Endothelial cell of umbilical vein (primary cell): Measurements from ENCODE around the gene SERPINB2. TPM values are rescaled to one million over a fixed set of nuclear protein-coding genes. Genes with fewer than 3 reads are reported as not detected.

ENCODE experiments used
- BruUV-seq: library from RNA; stranded (reverse); fragments of 400-500 nt; replicated peaks from 2 replicates; lab custom pipeline; 2021; lab: Mats Ljungman, UMichigan
- CTCF ChIA-PET: fragments of 300-600, 350-600 bp; sonication (Branson Sonifier 250); formaldehyde crosslinking; loops from one replicate; lab custom pipeline; 2021; ENCODE audit warnings: antibody characterized with exemption, inconsistent platforms; lab: Charles Lee
- POLR2A ChIA-PET: fragments of 300-600, 350-600 bp; sonication (Branson Sonifier 250); formaldehyde crosslinking; loops from one replicate; lab custom pipeline; 2021; ENCODE audit warnings: antibody characterized with exemption, inconsistent platforms; lab: Charles Lee
- DNase-seq: peaks from one replicate; pipeline ENCODE4 v3.0.0-alpha.2; 2011; ENCODE audit warnings: low read depth, low spot score
- FAIRE-seq: peaks from 2 replicates; lab custom pipeline; 2011; peaks lifted over from hg19 to GRCh38; lab: Jason Lieb, UNC
- H2AFZ ChIP-seq: 2 replicates; pipeline ENCODE4 v1.6.0; 2012; ENCODE audit warnings: low read depth, low read length, control low read depth, inconsistent platforms
- H3K27ac ChIP-seq: 2 replicates; pipeline ENCODE4 v1.5.1; 2011; ENCODE audit warnings: low read depth, mild to moderate bottlenecking, control low read depth, low read length, moderate library complexity; ENCODE audit not compliant: insufficient read depth
- H3K27me3 ChIP-seq, 2 experiments: 2 replicates each; pipeline versions ENCODE4 v1.6.0 to v1.6.1; 2011; ENCODE audit warnings: low read length in 2 of 2, mixed read lengths in 1 of 2; ENCODE audit not compliant: control insufficient read depth in 2 of 2, insufficient read depth in 2 of 2
- H3K36me3 ChIP-seq, 2 experiments: 2 replicates in 1 of 2; 3 replicates in 1 of 2; pipeline ENCODE4 v1.5.1; 2011; ENCODE audit warnings: low read length in 2 of 2, mild to moderate bottlenecking in 1 of 2, moderate library complexity in 1 of 2; ENCODE audit not compliant: control insufficient read depth in 2 of 2, insufficient read depth in 2 of 2; ENCODE audit errors: extremely low read depth in 1 of 2
- H3K4me1 ChIP-seq: 3 replicates; pipeline ENCODE4 v1.5.1; 2011; ENCODE audit warnings: mild to moderate bottlenecking, low read length; ENCODE audit not compliant: control insufficient read depth, insufficient read depth; ENCODE audit errors: extremely low read depth
- H3K4me2 ChIP-seq: 2 replicates; pipeline ENCODE4 v1.6.1; 2011; ENCODE audit warnings: low read length, control low read depth, mixed read lengths; ENCODE audit not compliant: insufficient read depth
- H3K4me3 ChIP-seq, 3 experiments: fragments of 200-600 bp in 1 of 3; sonication (generic), shearing (Covaris generic) in 1 of 3; replicated peaks in 1 of 3; 2 replicates each; pipeline ENCODE4 v1.5.1; 2011 to 2016; ENCODE audit warnings: control low read depth in 3 of 3, low read length in 3 of 3, mild to moderate bottlenecking in 2 of 3, inconsistent platforms in 1 of 3, low read depth in 1 of 3, moderate library complexity in 1 of 3; ENCODE audit not compliant: insufficient read depth in 1 of 3
- H3K79me2 ChIP-seq: 2 replicates; pipeline ENCODE4 v1.6.0; 2012; ENCODE audit warnings: low read length, inconsistent platforms; ENCODE audit not compliant: control insufficient read depth, insufficient read depth
- H3K9ac ChIP-seq: replicated peaks from 2 replicates; pipeline ENCODE3; 2011; ENCODE audit warnings: low read length, control low read depth; ENCODE audit not compliant: insufficient read depth; ENCODE audit errors: extremely low read depth
- H3K9me1 ChIP-seq: replicated peaks from 3 replicates; pipeline ENCODE4 v1.6.0; 2011; ENCODE audit warnings: mild to moderate bottlenecking, low read length; ENCODE audit not compliant: control insufficient read depth, insufficient read depth; ENCODE audit errors: extremely low read depth
- H3K9me3 ChIP-seq: replicated peaks from 2 replicates; pipeline ENCODE4 v1.5.1; 2012; ENCODE audit warnings: low read length, inconsistent platforms; ENCODE audit not compliant: control insufficient read depth, insufficient read depth
- H4K20me1 ChIP-seq: replicated peaks from 2 replicates; pipeline ENCODE3; 2011; ENCODE audit warnings: mild to moderate bottlenecking, low read length; ENCODE audit not compliant: control insufficient read depth, insufficient read depth; ENCODE audit errors: extremely low read depth
- EZH2 ChIP-seq: IDR thresholded peaks from 2 replicates; pipeline ENCODE4 v1.6.1; 2012; ENCODE audit warnings: borderline replicate concordance, low read depth, mild to moderate bottlenecking, moderate library complexity, low read length, inconsistent platforms; ENCODE audit not compliant: severe bottlenecking
- FOS ChIP-seq: IDR thresholded peaks from 2 replicates; pipeline ENCODE4 v1.6.1; 2011; ENCODE audit warnings: mild to moderate bottlenecking, low read length, moderate library complexity, borderline replicate concordance; ENCODE audit not compliant: insufficient read depth
- GATA2 ChIP-seq: IDR thresholded peaks from 2 replicates; pipeline ENCODE4 v1.7.0; 2011; ENCODE audit warnings: low read depth, mild to moderate bottlenecking, moderate library complexity, mixed read lengths, low read length; ENCODE audit not compliant: insufficient read length, insufficient read depth
- JUN ChIP-seq: IDR thresholded peaks from 2 replicates; pipeline ENCODE4 v1.6.1; 2011; ENCODE audit warnings: borderline replicate concordance, low read depth; ENCODE audit not compliant: insufficient read length, insufficient read depth
- MYC ChIP-seq: IDR thresholded peaks from one replicate; pipeline ENCODE4 v1.6.1; 2011; ENCODE audit warnings: mild to moderate bottlenecking, low read depth, low read length
- POLR2A ChIP-seq: IDR thresholded peaks from 2 replicates; pipeline ENCODE4 v1.6.1; 2012; ENCODE audit warnings: low read depth, mild to moderate bottlenecking, control low read depth, low read length
- POLR2AphosphoS5 ChIP-seq: IDR thresholded peaks from 2 replicates; pipeline ENCODE4 v1.6.1; 2012; ENCODE audit warnings: low read depth, mild to moderate bottlenecking, control low read depth, low read length, moderate library complexity; ENCODE audit not compliant: insufficient read depth
- dilution Hi-C: fragments of 300-500 bp; cut with MboI; formaldehyde crosslinking; loops from one replicate; pipeline ENCODE4 v1.15.0; 2019; ENCODE audit warnings: low sequenced_read_pairs; ENCODE audit not compliant: extremely low pct_ligation_motif_present
- intact Hi-C: fragments of 100-400 bp; cut with micrococcal nuclease; formaldehyde crosslinking; loops from one replicate; pipeline ENCODE4 v1.10.0; 2022
- polyA plus RNA-seq, 4 experiments: library from polyadenylated mRNA; depleted of rRNA in 3 of 4; stranded (reverse) in 3 of 4; unstranded in 1 of 4; fragments of >200 nt; gene quantifications; 2 replicates each; pipeline versions ENCODE4 v1.2.1 to v1.2.3, GENCODE V29; 2011 to 2012; ENCODE audit warnings: missing spikeins in 1 of 4
- total RNA-seq: library from RNA; stranded (reverse); gene quantifications from 2 replicates; pipeline ENCODE4 v1.2.3, GENCODE V29; 2021
- TF ChIP-seq, protein P1 (sequence below): IDR thresholded peaks from 2 replicates; pipeline ENCODE4 v1.6.1; 2011; ENCODE audit not compliant: insufficient read depth, insufficient read length
- TF ChIP-seq, protein P2 (sequence below), 2 donors: IDR thresholded peaks; 1 replicate in 1 of 2; 2 replicates in 1 of 2; pipeline ENCODE4 v1.5.1; 2011; ENCODE audit warnings: low read length in 2 of 2, mild to moderate bottlenecking in 2 of 2, moderate library complexity in 2 of 2, control low read depth in 1 of 2, inconsistent platforms in 1 of 2, low read depth in 1 of 2; ENCODE audit not compliant: insufficient read depth in 1 of 2; ENCODE audit errors: extremely low read depth in 1 of 2

SERPINB2 gene
- total and polyA plus RNA-seq, 2 donors (not counting 3 experiments of a cell fraction or from before 2014, with no cell fraction given), result 0.24 to 2.5 TPM

DNA sequence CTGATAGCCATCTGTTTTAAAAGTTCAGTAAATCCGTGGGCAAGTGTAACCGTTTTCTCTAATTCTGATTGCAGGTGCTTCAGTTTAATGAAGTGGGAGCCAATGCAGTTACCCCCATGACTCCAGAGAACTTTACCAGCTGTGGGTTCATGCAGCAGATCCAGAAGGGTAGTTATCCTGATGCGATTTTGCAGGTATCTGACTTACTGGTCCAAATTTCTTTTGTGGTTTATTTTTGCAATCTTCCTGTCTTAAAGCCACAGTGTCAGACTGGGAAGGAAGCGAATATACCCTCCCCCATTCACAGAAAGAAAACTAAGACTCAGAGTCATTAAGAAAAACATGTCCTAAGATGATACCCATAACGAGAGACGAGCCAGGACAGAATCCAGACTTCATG is 7.7 kb downstream of the SERPINB2 start:
- ChIA-PET POLR2A (no interaction called here), CTCF (no interaction called here)
- DNase-seq, result no peak
- Histone ChIP-seq H4K20me1 (no peaks in the 10 kb centered on the region), H3K36me3 (no peaks in the 10 kb centered on the region), H3K27me3 (no peaks in the 10 kb centered on the region), H3K9me3 (no peaks in the 10 kb centered on the region), H2AFZ (no peak overlapping the region), H3K9ac (no peak overlapping the region), H3K79me2 (no peaks in the 10 kb centered on the region), H3K4me1 (no peaks in the 10 kb centered on the region), H3K27ac (no peak overlapping the region), H3K4me3 (no peak overlapping the region), H3K4me2 (no peak overlapping the region), H3K9me1 (no peaks in the 10 kb centered on the region)
- dilution Hi-C loops, result no loop called here
- BruUV-seq, result no TSS peak
- intact Hi-C loops, result no loop called here
- FAIRE-seq, result no peak
- TF ChIP-seq POLR2AphosphoS5 (no peak), FOS (no peak), MYC (no peak), GATA2 (no peak), EZH2 (no peak), JUN (no peak), POLR2A (no peak)
- TF ChIP-seq, protein P1, sequence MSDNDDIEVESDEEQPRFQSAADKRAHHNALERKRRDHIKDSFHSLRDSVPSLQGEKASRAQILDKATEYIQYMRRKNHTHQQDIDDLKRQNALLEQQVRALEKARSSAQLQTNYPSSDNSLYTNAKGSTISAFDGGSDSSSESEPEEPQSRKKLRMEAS, result no peak
- TF ChIP-seq, protein P2, sequence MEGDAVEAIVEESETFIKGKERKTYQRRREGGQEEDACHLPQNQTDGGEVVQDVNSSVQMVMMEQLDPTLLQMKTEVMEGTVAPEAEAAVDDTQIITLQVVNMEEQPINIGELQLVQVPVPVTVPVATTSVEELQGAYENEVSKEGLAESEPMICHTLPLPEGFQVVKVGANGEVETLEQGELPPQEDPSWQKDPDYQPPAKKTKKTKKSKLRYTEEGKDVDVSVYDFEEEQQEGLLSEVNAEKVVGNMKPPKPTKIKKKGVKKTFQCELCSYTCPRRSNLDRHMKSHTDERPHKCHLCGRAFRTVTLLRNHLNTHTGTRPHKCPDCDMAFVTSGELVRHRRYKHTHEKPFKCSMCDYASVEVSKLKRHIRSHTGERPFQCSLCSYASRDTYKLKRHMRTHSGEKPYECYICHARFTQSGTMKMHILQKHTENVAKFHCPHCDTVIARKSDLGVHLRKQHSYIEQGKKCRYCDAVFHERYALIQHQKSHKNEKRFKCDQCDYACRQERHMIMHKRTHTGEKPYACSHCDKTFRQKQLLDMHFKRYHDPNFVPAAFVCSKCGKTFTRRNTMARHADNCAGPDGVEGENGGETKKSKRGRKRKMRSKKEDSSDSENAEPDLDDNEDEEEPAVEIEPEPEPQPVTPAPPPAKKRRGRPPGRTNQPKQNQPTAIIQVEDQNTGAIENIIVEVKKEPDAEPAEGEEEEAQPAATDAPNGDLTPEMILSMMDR (IDR thresholded peaks at IDR 0.05; ENCODE audit: extremely low read depth in 1 of 2, insufficient read depth in 1 of 2, low read depth in 1 of 2, low read length in 2 of 2), result no peak
